Measurements from ENCODE around the gene ADAMTS2. TPM values are rescaled to one million over a fixed set of nuclear protein-coding genes. Genes with fewer than 3 reads are reported as not detected.

The ADAMTS2 gene
- total and polyA plus RNA-seq, 2 of the 8 experiments (the other 6 are each of a cell fraction or from before 2014, with no cell fraction given): 6.6 to 7.3 TPM

- H3K18ac ChIP-seq (ENCODE audit: extremely low read depth, low read length): no peak overlapping the region
- H4K5ac ChIP-seq (ENCODE audit: insufficient read length, low read depth, low read length): no peak overlapping the region
- H3K4me1 ChIP-seq (replicated peaks in 1 of 4; ENCODE audit: control insufficient read depth in 3 of 4, insufficient read depth in 4 of 4, low read length in 3 of 4): peaks cover 0 to 5% (median 3%) of the 10 kb centered on the region in 4 experiments; a peak in 3 of 7 replicates
- no peaks in the 10 kb centered on the region for H3K79me2 ChIP-seq (ENCODE audit: control insufficient read depth in 1 of 2, insufficient read depth in 2 of 2, low read length in 2 of 2)
- H4K8ac ChIP-seq (ENCODE audit: extremely low read depth, insufficient read depth, low read length): no peak overlapping the region
- H3K14ac ChIP-seq (ENCODE audit: insufficient read length): no peak overlapping the region
- no peak overlapping the region for H2AFZ ChIP-seq (ENCODE audit: low read length)
- FAIRE-seq (no peak), DNase-seq (ENCODE audit: low read depth in 1 of 2, low spot score in 2 of 2) (no peak)
- no peak overlapping the region for H3K56ac ChIP-seq (replicated peaks; ENCODE audit: insufficient read length, low read depth, low read length)
- no peaks in the 10 kb centered on the region; a peak in 1 of 8 replicates for H3K36me3 ChIP-seq (ENCODE audit: control insufficient read depth in 2 of 4, insufficient read depth in 4 of 4, low read length in 3 of 4)
- peaks cover 4% of the 10 kb centered on the region in 2 experiments; a peak in 1 of 4 replicates for H3K9me3 ChIP-seq (ENCODE audit: insufficient read depth in 2 of 2, low read depth in 1 of 2, low read length in 1 of 2)
- no peak overlapping the region for H3K4me2 ChIP-seq (ENCODE audit: insufficient read depth in 1 of 2, low read depth in 2 of 2, low read length in 2 of 2)
- H2BK120ac ChIP-seq (replicated peaks; ENCODE audit: low read depth, low read length): no peak overlapping the region
- no peak overlapping the region for H3K27ac ChIP-seq (ENCODE audit: low read depth, low read length)
- H3K23me2 ChIP-seq (ENCODE audit: low read depth, low read length): peaks cover 2% of the 10 kb centered on the region; the same call in 1 of the 2 replicates
- H3K79me1 ChIP-seq (ENCODE audit: low read depth, low read length): no peaks in the 10 kb centered on the region
- H4K91ac ChIP-seq (replicated peaks; ENCODE audit: insufficient read length, low read length): no peak overlapping the region
- H2BK5ac ChIP-seq (ENCODE audit: low read depth, low read length): no peak overlapping the region
- H3K27me3 ChIP-seq (replicated peaks in 1 of 4; ENCODE audit: control insufficient read depth in 3 of 4, extremely low read depth in 1 of 4, insufficient read depth in 3 of 4, low read length in 3 of 4): no peaks in the 10 kb centered on the region
- H3K9ac ChIP-seq (replicated peaks in 1 of 4; ENCODE audit: extremely low read depth in 1 of 4, low read depth in 3 of 4, low read length in 3 of 4): no peak overlapping the region
- H2BK12ac ChIP-seq (ENCODE audit: low read depth, low read length): no peak overlapping the region
- no peak overlapping the region for H2AK5ac ChIP-seq (ENCODE audit: low read depth, low read length)
- no peak overlapping the region for H3K4me3 ChIP-seq (ENCODE audit: extremely low read depth in 1 of 4, insufficient read depth in 2 of 4, low read depth in 3 of 4, low read length in 4 of 4)
- H2BK15ac ChIP-seq (ENCODE audit: low read length): no peak overlapping the region
- H2BK20ac ChIP-seq (ENCODE audit: low read length): no peak overlapping the region
- 94% methylated on average over 14 of the region's 14 CpGs; no CpG with 5 or more reads in 1 of the 2 experiments for WGBS, 2 experiments (ENCODE audit: extremely low coverage in 1 of 2, insufficient coverage in 1 of 2, insufficient read length in 1 of 2, insufficient replicate concordance in 2 of 2, low coverage in 1 of 2, low lambda C conversion rate in 2 of 2, missing lambda C conversion rate in 1 of 2)
- ChIA-PET POLR2A (ENCODE audit: partially characterized antibody) (no interaction called here), CTCF (ENCODE audit: partially characterized antibody) (interaction anchor here (0.5 to 2.5 kb wide), 2 partner anchors 12 to 184 kb away, joined by 4 to 6 read pairs; no protein-coding TSS in a partner anchor)
- no peaks in the 10 kb centered on the region for H4K20me1 ChIP-seq (replicated peaks in 1 of 2; ENCODE audit: control insufficient read depth in 1 of 2, insufficient read depth in 2 of 2, low read length in 2 of 2)
- no peak overlapping the region for H3K23ac ChIP-seq (ENCODE audit: insufficient read length)
- no peak overlapping the region for H3K4ac ChIP-seq (replicated peaks; ENCODE audit: insufficient read length, low read depth, low read length)
- no peak for TF ChIP-seq CTCF (IDR thresholded peaks at IDR 0.05; ENCODE audit: control extremely low read depth in 1 of 3, insufficient read depth in 1 of 3, low read depth in 1 of 3, low read length in 3 of 3)
- TF ChIP-seq POU5F1 (IDR thresholded peaks at IDR 0.05; ENCODE audit: low read depth, low read length): no peak
- TF ChIP-seq CREB1 (IDR thresholded peaks at IDR 0.05): no peak
- no peak for TF ChIP-seq CBX8 (IDR thresholded peaks at IDR 0.05; ENCODE audit: borderline replicate concordance, low read depth, low read length)
- no peak for TF ChIP-seq ZNF274 (IDR thresholded peaks at IDR 0.05; ENCODE audit: borderline replicate concordance, extremely low read depth, low read length)
- TF ChIP-seq ASH2L (IDR thresholded peaks at IDR 0.05; ENCODE audit: low read length): no peak
- TF ChIP-seq USF2 (IDR thresholded peaks at IDR 0.05; ENCODE audit: low read length): no peak
- no peak for TF ChIP-seq RNF2 (IDR thresholded peaks at IDR 0.05; ENCODE audit: borderline replicate concordance, low read depth, low read length, missing control alignments, poor library complexity, severe bottlenecking)
- no peak for TF ChIP-seq SRF (IDR thresholded peaks at IDR 0.05; ENCODE audit: low read depth, low read length)
- TF ChIP-seq JUN (IDR thresholded peaks at IDR 0.05; ENCODE audit: low read depth, low read length): no peak
Observed at GRCh38 chr5:179240561-179240960, 104.7 kb downstream of the ADAMTS2 start.
